WI38 (cell line): ENCODE measurements around the gene FBXL12.

Experiments
- H3K4me3 ChIP-seq: 2 replicates; pipeline ENCODE4 v1.5.1; 2011; ENCODE audit warnings: low read depth, mild to moderate bottlenecking, control low read depth, low read length
- CTCF ChIP-seq: IDR thresholded peaks from 2 replicates; pipeline ENCODE4 v1.5.1; 2012; ENCODE audit warnings: low read depth, mild to moderate bottlenecking, control low read depth, low read length

FBXL12 gene

GRCh38 chr19:9823816-9824215 lies 4.9 kb upstream of the FBXL12 start:
- no peak overlapping the region for H3K4me3 ChIP-seq
- no peak for TF ChIP-seq CTCF

GRCh38 chr19:9820034-9820433 lies 1.2 kb upstream of the FBXL12 start:
- H3K4me3 ChIP-seq = peak overlapping the region; percentile 42

GRCh38 chr19:9819596-9819909 lies 674 bp upstream of the FBXL12 start:
- peak overlapping the region; percentile 42 for H3K4me3 ChIP-seq
- TF ChIP-seq CTCF = no peak

- no peak for TF ChIP-seq CTCF
- peak overlapping the region; percentile 99 for H3K4me3 ChIP-seq
Measured at GRCh38 chr19:9818175-9818733, 625 bp downstream of the FBXL12 start.

- no peak for TF ChIP-seq CTCF
- no peak overlapping the region for H3K4me3 ChIP-seq
Measured at GRCh38 chr19:9811139-9811538, 7.7 kb downstream of the FBXL12 start.

GRCh38 chr19:9808855-9809824 lies 9.7 kb downstream of the FBXL12 start:
- no peak overlapping the region for H3K4me3 ChIP-seq
- TF ChIP-seq CTCF = no peak

GRCh38 chr19:9806803-9807202 lies 12.1 kb downstream of the FBXL12 start:
- TF ChIP-seq CTCF = no peak
- no peak overlapping the region for H3K4me3 ChIP-seq
